Activated T-helper 9 cell treated with anti-CD3 and anti-CD28 coated beads, Interleukin-2, amount 50 U/mL, for 16 hours (primary cell): ENCODE results near the gene SAXO1.
"Not testable (repeated sequence)": the region's sequence is repeated elsewhere in the genome, so short reads cannot be mapped to it uniquely, and the experiment has no call there.

Experiments
- DNase-seq: peaks from one replicate; pipeline ENCODE4 v3.0.0-alpha.2; 2020; ENCODE audit warnings: low read depth

Gene SAXO1, protein sequence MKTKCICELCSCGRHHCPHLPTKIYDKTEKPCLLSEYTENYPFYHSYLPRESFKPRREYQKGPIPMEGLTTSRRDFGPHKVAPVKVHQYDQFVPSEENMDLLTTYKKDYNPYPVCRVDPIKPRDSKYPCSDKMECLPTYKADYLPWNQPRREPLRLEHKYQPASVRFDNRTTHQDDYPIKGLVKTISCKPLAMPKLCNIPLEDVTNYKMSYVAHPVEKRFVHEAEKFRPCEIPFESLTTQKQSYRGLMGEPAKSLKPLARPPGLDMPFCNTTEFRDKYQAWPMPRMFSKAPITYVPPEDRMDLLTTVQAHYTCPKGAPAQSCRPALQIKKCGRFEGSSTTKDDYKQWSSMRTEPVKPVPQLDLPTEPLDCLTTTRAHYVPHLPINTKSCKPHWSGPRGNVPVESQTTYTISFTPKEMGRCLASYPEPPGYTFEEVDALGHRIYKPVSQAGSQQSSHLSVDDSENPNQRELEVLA

DNA sequence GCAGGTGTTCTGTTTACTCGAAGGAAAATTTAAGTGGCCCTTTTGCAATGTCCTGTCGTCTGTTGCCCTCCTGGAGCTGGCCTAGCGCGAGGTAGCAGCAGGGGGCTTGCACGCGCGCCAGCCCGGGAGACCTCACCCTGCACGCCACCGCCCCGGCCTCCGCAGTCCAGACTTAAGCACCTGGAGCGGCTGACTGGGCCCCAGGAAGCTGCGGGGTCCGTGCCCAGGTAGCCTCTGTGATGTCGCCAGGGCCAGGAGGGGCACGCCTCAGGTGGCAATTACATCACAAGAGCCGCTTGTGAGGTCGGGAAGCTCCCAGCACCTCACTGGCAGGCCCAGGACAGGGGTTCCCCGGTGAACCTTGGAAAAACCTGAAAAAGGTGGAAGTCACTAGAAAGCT is at the start of gene SAXO1:
SAXO1 (minus strand) TSS at position 195 of the 400 bp plus-strand sequence. CDS start 301 bp downstream, outside the sequence.
- no peak for DNase-seq

DNA sequence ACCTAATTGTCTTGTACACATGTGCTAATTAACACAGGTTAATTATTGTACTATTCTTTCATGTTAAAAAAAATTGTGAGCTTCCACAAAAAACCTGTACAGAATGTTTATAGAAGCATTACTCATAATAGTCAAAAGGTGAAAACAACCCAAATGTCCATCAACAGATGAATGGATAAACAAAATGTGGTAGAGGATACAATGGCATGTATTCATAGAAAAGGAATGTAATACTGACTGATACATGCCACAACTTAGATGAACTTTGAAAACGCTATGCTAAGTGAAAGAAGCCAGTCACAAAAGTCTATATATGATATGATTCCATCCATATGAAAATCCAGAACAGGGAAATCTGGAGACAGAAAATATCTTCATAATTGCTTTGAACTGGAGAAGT is 41.8 kb upstream of the SAXO1 start:
- no peak for DNase-seq

DNA sequence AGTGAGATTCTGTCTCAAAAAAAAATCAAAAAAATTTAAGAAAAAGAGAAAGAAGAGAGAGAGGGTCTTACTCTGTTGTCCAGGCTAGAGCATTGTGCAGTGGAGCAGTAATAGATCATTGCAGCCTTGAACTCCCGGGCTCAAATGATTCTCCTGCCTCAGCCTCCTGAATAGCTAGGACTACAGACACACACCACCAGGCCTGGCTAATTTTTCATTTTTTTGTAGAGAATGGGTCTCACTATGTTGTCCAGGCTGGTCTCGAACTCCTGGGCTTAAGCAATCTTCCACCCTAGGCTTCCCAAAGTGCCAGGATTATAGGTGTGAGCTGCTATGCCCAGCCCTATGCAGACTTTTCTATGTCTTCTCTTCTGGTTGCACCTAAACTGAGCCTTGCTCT is 41.2 kb upstream of the SAXO1 start:
- DNase-seq = no peak

DNA sequence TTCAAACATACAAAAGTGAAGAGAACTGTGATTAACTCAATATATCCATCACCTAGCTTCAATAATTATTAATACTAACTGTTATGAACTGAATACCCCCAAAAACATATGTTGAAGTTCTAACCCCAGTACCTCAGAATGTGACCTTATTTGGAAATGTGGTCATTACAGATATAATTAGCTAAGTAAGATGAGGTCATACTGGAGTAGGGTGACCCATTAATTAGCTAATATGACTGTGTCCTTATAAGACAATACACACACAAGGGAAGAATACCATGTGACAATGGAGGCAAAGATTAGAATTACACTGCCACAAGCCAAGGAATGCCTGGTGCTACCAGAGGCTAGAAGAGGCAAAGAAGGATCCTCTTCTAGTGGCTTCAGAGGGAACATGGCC is 24.0 kb upstream of the SAXO1 start:
- DNase-seq = no peak

DNA sequence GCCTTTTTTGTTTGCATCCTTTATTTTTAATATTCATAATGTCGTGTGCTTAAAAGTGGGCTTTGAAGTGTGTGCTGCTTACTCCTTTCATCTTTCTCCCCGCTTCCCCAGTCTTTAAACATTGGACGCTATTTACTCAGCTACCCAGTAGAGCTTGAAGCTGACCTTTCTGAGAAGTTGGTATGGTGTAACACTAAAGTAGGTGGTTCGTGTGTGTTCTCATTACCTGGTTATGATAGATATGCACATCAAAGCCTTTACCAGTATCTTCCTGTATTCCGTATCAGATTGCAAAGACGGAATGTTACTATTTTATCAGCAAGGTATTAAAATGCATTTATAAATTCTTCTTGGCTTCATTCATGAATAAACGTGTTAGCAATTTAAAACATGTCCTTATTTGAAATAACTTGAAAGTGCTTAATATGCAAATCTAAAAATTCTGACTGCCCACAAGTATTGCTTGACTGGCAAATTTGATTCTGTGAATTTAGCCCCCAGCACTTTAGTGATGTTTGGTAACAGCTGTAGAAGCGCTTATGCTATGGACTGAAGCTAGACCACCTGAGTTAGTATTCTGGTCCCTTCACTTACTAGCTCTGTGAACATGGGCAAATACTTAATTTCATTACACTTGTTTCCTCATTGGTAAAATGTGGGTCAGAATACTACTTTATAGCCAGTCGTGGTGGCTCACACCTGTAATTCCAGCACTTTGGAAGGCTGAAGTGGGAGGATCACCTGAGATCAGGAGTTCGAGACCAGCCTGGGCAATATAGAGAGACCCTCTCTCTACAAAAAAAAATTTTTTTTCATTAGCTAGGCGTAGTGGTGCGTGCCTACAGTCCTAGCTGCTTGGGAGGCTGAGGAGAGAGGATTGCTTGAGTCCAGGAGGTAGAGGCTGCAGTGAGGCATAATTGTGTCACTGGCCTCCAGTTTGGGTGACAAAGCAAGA is 17.9 kb upstream of the SAXO1 start:
- no peak for DNase-seq

DNA sequence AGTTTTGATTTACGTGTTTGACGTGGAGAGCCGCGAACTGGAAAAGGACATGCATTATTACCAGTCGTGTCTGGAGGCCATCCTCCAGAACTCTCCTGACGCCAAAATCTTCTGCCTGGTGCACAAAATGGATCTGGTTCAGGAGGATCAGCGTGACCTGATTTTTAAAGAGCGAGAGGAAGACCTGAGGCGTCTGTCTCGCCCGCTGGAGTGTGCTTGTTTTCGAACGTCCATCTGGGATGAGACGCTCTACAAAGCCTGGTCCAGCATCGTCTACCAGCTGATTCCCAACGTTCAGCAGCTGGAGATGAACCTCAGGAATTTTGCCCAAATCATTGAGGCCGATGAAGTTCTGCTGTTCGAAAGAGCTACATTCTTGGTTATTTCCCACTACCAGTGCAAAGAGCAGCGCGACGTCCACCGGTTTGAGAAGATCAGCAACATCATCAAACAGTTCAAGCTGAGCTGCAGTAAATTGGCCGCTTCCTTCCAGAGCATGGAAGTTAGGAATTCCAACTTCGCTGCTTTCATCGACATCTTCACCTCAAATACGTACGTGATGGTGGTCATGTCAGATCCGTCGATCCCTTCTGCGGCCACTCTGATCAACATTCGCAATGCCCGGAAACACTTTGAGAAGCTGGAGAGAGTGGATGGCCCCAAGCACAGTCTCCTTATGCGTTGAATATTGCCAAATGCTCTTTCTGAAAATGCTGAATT is 17.1 kb upstream of the SAXO1 start:
- no peak for DNase-seq

DNA sequence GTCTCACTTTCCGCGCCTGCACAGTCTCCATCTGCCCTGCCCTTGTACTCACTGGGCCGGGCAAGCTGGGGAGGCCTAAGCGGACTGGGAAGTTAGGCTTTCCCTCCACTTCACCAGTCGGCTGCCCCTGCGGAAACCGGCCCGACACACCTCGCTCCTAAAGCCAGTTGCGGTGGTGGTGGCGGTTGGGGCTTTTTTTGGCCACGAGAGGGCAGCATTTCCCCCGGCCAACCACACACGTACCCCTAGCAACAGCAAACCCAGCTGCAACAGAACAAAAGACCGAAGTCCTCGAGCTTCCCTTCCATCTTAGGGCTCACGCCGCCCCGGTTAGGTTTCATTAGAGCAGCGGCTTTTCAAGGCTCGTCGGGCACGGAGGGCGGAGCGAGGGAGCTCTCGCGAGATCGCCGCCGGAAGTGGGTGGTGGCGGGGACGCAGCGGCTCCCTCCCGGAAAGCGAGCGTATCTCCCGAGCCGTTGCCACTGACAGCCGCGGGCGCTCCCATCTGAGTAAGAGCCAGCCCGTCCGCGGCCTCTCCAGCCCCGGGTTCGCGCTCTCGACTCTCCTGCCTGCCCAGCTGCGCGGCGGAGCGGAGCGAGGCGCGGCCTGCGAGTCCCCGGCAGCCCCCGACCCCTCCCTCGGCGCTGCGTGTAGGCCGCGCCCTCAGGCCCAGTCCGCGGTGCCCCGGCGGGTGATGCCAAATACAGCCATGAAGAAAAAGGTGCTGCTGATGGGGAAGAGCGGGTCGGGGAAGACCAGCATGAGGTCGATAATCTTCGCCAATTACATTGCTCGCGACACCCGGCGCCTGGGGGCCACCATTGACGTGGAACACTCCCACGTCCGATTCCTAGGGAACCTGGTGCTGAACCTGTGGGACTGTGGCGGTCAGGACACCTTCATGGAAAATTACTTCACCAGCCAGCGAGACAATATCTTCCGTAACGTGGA is 16.2 kb upstream of the SAXO1 start, which contains the start of gene RRAGA:
RRAGA (plus strand) TSS at position 462 of the 951 bp plus-strand sequence; CDS start at position 695, 233 bp downstream.
- DNase-seq = peak; percentile 91

DNA sequence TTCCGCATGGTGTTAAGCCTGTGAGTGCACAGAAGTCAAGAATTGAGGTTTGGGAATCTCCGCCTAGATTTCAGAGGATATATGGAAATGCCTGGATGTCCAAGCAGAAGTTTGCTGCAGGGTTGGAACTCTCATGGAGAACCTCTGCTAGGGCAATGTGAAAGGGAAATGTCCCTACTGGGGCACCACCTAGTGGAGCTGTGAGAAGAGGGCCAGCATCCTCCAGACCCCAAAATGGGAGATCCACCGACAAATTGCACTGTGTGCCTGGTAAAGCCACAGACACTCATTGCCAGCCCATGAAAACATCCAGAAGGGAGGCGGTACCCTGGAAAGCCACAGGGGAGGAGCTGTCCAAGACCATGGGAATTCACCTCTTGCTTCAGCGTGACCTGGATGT is 3.6 kb upstream of the SAXO1 start:
- DNase-seq = no peak

DNA sequence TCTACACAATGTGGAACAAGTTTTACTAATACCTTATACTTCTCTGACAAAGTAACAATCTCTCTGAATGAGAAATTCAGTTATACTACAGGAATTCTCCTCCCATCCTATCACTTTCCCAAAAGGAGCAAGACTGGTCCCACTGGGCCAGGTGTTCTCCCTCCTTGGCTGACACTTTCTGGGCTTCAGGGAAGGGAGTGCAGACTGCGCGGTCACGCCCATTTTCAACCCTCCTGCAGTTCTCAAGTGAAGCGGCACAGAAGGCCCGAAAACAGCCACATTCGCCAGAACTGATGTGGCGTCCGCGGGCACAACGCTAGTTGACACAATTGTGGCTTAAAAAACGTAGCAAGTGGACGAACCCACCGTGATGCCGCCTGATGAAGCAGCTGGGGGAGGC is 603 bp downstream of the SAXO1 start:
- no peak for DNase-seq

DNA sequence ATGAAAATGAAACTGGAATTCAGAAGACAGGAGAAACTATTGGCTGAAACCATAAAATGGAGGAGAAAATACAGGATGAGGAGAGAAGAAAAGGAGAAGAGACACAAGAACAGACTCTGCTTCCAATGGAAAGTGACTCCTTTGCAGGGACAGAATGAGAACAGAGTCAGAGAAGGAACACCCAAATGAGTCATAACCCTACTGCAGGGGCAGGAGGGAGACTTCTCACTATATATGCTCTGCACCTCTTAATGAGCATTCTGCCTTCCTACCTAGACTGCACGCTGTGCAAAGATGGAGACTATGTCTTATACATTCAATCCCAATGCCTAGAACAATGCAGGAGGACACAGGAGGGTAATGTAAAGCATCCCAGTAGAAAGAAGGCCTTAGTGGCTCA is 2.1 kb downstream of the SAXO1 start:
- DNase-seq = no peak

DNA sequence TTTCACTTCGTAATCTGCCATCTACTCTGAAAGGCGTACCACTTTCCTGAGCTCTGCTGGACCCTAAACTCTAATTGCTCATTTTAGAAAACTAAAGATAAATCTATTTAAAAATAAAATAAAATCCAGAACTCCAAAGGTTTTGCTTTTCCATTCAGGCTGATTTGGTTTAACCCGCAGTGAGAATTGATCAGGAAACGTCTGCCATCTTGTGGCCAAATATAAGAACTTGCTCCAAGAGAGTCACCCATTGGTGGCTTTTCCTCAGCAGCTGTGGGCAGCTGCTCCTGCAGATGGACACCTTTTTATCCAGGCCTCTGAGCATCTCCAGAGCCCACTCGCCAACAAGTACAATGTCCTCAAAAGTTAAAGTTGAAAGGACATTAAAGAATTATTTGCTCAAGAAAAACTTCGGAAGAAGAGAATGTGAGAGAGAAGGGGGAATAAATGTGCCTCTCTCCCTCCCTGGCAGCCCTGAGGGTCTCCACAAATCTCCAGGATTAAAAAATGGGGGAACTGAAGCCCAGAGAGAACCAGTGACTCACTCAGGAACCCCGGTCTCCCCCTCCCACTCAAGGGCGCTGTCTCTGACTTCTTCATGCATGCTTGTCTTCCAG is 4.1 kb downstream of the SAXO1 start:
- DNase-seq = no peak

DNA sequence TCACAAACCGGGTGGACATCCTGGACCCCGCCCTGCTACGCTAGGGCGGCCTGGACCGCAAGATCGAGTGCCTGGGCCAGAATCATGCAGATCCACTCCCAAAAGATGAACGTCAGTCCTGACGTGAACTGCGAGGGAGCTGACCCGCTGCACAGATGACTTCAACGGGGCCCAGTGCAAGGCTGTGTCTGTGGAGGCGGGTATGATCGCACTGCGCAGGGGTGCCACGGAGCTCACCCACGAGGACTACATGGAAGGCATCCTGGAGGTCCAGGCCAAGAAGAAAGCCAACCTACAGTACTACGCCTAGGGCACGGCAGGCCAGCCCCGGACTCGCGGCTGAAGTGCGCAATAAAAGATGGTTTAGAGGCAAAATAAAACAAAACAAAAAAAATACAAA is 5.2 kb downstream of the SAXO1 start:
- DNase-seq = no peak

DNA sequence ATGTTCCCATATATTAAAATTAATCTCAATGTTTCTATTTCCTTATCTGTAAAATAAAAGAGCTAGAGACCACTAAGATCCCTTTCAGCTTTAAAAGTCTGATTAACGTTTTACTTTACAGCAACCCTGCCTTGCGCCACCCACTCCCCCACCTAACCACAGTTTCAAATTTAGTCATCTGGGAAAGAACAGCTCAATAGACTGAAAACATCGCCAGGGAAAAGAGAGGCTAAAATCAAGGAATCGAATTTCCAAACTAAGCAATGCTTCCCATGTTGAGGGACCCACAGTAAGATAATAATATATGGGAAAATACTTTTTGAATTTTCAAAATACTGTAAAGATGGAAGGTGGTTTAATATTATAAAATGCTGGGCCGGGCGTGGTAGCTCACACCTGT is 6.6 kb downstream of the SAXO1 start:
- no peak for DNase-seq

DNA sequence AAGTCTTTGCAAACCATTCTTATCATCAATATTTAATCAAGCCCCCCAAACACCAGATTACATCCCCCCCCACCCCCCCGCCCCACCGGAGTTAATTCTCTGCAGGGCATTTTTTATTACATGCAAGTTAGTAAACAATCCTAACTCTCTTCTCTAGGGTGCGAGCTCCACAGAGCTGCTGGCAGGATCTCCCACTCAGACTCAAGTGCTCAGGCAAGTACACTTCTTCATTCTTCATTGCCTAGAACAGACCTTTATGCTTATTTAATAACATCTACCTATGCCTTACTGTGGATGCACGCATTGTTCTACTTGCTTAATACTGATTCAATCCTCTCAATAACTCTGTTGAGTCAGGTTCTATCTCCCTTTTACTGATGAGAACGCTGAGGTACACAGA is 9.9 kb downstream of the SAXO1 start:
- no peak for DNase-seq

DNA sequence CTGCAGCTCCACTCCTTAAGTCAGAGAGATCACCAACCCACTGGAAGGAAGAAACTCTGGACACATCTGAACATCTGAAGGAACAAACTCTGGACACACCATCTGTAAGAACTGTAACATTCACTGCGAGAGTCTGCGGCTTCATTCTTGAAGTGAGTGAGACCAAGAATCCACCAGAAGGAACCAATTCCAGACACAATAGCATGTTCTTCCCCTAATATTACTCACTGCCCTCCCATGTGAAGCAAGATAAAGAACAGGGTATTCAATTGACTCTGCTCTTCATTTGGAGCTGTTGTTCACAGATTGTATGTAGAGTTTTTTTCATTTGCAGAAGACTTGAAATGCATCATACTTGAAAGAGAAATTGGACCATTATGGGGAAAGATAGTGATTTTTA is 10.8 kb downstream of the SAXO1 start:
- DNase-seq = no peak

DNA sequence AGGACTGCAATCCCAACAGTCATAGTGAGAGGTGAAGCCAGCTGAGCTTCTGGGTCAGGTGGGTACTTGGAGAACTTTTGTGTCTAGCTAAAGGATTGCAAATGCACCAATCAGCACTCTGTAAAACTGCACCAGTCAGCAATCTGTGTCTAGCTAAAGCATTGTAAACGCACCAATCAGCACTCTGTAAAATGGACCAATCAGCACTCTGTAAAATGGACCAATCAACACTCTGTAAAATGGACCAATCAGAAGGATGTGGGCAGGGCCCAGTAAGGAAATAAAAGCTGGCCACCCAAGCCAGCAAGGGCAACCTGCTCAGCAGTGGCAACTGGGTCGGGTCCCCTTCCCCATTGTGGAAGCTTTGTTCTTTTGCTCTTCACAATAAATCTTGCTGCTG is 11.4 kb downstream of the SAXO1 start:
- not testable (repeated sequence) for DNase-seq

DNA sequence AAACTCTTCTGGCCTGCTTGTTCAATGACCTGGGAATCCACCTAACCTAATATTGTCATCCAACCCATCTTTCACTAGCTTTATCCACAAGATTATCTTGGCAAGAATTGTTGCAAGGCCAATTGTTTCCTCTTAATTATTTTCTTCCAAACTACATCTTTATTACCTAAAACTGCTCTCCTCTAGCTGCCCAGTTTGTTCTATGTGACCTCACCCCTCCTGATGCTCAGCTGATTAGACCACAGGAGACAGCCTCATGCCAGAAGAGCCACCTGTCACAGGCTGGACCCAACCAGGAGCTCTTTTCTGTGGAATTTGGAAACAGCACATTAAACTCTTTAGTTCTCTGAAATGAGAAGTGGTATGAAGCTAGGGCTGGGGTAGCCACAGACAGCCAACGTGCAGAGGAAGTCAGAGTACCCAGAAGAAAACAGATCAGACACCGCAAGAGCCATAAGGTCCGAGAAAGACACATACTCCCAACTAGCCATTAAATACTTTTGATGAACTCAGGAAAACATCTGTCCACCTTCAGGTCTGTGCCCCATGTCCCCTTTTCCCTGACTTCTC is 12.0 kb downstream of the SAXO1 start:
- DNase-seq = no peak

DNA sequence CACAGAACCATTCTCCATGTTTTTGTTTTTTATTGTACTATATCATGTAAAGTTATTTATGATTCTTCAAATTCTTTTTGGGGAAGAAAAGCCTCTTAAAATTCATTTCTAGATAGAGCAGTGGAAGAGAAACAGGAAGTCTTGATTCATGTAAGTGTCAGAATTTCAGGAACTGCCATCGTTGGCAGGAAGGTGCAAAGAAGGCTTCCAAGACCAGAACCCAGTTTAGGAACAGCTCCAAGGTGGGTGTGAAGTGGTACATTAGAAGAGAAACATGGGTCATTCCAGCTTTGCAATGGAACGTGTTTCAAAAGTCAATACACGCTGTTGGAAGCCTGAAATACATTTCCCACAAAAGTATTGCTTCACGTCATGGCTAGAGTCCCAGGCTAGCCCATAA is 14.8 kb downstream of the SAXO1 start:
- DNase-seq = no peak

DNA sequence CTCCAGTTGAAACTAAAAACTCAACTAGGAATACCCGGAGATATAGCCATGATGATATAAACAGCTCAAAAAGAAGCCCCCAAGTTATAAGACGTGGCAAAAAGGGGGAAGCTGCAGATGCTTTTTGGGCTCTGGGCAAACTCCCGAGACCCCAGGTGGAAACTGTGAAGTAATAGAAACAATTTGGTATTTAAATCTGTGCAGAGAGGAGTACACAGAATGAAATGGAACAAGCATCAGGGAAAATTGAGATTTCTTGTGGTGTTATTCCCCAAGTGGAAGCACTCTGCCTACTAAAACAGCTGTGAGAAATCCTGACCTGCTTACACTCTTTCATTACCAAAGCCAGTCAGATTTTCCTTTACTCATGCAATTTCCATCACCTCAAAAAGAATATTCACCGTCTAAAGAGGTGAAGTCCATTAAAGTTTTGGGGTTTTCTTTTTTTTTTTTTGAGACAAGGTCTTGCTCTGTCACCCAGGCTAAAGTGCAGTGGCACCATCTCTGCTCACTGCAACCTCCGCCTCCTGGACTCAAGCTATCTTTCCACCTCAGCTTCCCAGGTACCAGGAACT is 23.5 kb downstream of the SAXO1 start:
- no peak for DNase-seq

DNA sequence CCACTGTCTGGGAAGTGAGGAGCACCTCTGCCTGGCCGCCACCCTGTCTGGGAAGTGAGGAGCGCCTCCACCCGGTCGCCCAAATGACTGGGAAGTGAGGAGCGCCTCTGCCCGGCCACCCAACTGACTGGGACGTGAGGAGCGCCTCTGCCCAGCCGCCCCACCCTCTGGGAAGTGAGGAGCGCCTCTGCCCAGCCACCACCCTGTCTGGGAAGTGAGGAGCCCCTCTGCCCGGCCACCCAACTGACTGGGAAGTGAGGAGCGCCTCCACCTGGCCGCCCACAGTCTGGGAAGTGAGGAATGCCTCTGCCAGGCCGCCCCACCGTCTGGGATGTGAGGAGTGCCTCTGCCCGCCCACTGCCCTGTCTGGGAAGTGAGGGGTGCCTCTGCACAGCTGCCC is 32.9 kb downstream of the SAXO1 start:
- no peak for DNase-seq
